GM12878 (cell line): ENCODE measurements around the gene C16orf87.

Experiments
- EGR1 ChIP-seq, 2 experiments: IDR thresholded peaks; 1 replicate in 1 of 2; 2 replicates in 1 of 2; pipeline ENCODE4 v1.6.1; 2011 to 2012; ENCODE audit warnings: low read depth in 2 of 2, low read length in 2 of 2, borderline replicate concordance in 1 of 2, mild to moderate bottlenecking in 1 of 2, moderate library complexity in 1 of 2
- TF ChIP-seq, protein P1 (sequence below), 3 experiments: IDR thresholded peaks in 2 of 3; conservative IDR thresholded peaks in 1 of 3; 2 replicates each; pipeline ENCODE4 v1.5.1; 2011; ENCODE audit warnings: low read depth in 3 of 3, low read length in 3 of 3, mild to moderate bottlenecking in 3 of 3, control low read depth in 2 of 3, moderate library complexity in 2 of 3, inconsistent platforms in 1 of 3, mixed read lengths in 1 of 3; ENCODE audit not compliant: control insufficient read depth in 2 of 3, insufficient read depth in 1 of 3; ENCODE audit errors: extremely low read depth in 1 of 3

DNA sequence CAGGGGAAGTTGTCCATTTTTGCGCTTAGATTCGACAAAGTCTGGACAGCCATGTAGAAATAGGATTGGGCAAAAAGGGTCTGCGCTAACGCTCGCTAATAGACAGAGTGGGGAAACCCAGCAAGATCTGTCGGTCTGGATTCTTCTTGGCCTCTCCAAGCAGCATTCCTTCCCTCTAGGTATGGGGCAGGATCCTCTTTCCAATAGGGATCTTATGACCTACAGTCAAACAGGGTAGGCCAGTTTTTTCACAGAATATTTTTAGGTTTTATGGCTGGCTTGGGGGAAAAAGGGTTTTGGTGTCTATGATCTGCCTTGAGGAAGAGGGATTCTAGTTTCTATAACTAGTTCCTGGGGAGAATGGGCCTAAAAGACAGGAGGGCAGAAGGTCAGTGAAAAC is 27.2 kb upstream of the C16orf87 start:
- no peak for TF ChIP-seq EGR1 (IDR thresholded peaks at IDR 0.05; ENCODE audit: borderline replicate concordance in 1 of 2, low read depth in 2 of 2, low read length in 2 of 2)
- TF ChIP-seq, protein P1, sequence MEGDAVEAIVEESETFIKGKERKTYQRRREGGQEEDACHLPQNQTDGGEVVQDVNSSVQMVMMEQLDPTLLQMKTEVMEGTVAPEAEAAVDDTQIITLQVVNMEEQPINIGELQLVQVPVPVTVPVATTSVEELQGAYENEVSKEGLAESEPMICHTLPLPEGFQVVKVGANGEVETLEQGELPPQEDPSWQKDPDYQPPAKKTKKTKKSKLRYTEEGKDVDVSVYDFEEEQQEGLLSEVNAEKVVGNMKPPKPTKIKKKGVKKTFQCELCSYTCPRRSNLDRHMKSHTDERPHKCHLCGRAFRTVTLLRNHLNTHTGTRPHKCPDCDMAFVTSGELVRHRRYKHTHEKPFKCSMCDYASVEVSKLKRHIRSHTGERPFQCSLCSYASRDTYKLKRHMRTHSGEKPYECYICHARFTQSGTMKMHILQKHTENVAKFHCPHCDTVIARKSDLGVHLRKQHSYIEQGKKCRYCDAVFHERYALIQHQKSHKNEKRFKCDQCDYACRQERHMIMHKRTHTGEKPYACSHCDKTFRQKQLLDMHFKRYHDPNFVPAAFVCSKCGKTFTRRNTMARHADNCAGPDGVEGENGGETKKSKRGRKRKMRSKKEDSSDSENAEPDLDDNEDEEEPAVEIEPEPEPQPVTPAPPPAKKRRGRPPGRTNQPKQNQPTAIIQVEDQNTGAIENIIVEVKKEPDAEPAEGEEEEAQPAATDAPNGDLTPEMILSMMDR (IDR thresholded peaks at IDR 0.05 in 2 of 3, conservative IDR thresholded peaks at IDR 0.05 in 1 of 3; ENCODE audit: control insufficient read depth in 2 of 3, extremely low read depth in 1 of 3, insufficient read depth in 1 of 3, low read depth in 3 of 3, low read length in 3 of 3): no peak
